NOMO-1 treated with dmso at 0.1 percent for 144 hours (cell line): ENCODE data around the gene AHDC1.
A peak's percentile ranks its signal among the peaks of the same experiment; 100 is the strongest.
"Not testable (repeated sequence)": the region's sequence is repeated elsewhere in the genome, so short reads cannot be mapped to it uniquely, and the experiment has no call there.

Source experiments
- DNase-seq: peaks from one replicate; lab custom pipeline; 2025; ENCODE audit not compliant: unreplicated experiment; lab: John Stamatoyannopoulos, UW

AHDC1 gene, protein sequence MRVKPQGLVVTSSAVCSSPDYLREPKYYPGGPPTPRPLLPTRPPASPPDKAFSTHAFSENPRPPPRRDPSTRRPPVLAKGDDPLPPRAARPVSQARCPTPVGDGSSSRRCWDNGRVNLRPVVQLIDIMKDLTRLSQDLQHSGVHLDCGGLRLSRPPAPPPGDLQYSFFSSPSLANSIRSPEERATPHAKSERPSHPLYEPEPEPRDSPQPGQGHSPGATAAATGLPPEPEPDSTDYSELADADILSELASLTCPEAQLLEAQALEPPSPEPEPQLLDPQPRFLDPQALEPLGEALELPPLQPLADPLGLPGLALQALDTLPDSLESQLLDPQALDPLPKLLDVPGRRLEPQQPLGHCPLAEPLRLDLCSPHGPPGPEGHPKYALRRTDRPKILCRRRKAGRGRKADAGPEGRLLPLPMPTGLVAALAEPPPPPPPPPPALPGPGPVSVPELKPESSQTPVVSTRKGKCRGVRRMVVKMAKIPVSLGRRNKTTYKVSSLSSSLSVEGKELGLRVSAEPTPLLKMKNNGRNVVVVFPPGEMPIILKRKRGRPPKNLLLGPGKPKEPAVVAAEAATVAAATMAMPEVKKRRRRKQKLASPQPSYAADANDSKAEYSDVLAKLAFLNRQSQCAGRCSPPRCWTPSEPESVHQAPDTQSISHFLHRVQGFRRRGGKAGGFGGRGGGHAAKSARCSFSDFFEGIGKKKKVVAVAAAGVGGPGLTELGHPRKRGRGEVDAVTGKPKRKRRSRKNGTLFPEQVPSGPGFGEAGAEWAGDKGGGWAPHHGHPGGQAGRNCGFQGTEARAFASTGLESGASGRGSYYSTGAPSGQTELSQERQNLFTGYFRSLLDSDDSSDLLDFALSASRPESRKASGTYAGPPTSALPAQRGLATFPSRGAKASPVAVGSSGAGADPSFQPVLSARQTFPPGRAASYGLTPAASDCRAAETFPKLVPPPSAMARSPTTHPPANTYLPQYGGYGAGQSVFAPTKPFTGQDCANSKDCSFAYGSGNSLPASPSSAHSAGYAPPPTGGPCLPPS (N-terminal part only)

DNA sequence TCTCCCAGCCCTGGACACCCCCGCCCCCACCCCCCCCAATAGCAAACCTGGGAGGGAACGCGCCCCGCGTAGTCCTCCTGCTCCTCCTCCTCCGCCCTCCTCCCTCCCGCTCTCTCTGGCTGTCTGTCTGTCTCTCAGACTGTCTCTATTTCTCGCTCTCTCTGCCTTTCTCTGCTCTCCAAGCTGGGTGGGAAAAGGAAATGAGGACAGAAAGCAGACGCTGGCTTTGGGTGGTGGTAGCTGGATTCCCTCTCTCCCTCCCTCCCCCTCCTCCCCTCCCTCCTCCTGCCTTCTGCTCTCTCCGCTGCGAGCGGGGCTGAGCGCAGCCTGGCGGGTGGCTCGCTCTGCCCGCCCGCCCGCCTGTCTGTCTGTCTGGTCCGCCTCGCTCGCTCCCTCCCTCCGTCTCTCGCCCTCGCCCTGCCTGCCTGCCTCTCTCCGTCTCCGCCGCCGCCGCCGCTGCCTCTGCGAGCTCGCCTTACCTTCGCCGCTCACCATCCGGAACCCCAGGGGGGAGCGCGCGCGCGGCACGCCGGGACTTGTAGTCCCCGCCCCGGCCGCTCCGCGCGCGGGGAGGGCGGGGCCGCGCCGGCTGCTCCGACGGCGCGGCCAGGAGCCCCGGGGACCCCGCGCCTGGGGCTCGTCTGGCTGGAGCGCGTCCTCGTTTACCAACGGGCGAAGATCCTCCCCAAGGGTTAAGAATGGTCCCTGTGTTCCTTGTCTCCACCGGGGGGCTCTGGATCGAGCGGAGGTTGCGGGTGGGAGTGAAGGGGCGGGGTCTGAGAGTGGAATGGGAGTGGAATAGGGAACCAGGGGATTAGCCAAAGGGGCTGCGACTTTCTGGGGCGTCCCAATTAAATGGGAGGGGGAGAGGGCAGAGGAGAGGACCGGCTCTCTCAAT is at the start of gene AHDC1:
Gene AHDC1, minus strand, starts transcription at position 464 of the 898 bp plus-strand sequence. CDS start 52,029 bp downstream, outside the sequence.
- peak; percentile 56 for DNase-seq

DNA sequence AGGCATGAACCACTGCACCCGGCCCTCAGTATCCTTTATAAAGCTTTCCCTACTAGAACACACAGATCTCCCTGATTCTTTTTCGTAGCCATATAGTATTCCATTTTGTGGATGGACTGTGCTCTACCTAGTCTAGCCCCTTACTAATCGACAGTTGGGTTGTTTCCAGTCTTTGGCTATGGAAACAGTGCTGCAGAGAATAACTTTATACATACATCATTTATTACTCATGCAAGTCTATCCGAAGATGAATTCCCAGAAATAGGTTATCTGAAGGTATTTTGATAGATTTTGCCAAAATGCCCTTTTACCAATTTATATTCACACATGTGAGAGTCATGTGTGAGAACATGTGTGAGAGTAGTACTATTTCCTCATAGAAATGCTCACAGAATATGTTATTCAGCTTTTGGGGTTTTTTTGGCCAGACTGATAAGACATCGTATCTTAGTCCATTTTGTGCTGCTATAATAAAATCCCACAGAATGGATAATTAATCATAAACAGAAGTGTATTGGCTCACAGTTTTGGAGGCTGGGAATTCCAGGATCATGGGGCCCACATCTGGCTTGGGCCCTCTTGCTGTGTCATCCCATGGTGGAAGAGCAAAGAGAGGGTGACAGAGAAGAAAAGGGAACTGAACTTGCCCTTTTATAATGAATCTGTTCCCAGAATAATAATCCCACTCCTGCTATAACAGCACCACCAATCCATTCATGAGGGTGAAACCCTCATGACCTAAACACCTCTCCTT is 48.3 kb upstream of the AHDC1 start:
- no peak for DNase-seq

DNA sequence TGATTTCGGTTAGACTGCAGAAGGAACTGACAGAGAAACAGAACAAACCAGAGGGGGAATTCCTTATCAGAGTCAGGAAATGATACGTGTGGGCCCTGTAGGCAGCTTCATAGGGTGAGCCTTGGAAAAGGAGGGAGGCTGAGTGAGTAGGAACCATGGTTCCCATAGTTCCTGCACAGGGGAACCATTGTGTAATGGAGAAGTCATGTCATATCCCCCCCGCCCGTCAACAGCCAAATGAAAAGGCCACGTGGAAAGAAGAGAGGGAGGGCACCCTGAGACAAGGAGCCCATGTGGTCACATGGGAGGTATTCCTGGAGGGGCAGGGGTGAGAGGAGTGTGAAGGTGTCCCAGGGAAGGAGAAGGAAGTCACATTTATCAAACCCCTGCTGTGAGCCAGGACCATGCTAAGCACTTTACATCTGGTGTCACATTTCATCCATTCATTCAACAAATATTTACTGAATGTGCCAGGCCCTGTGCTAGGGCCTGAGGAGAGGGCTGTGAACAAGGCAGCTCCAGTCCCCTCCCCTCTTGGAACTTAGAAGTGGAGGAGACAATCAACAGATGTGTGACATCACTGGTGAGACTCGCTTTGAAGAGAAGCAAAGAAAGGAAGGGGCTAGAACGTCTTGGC is 46.7 kb upstream of the AHDC1 start:
- DNase-seq: no peak

DNA sequence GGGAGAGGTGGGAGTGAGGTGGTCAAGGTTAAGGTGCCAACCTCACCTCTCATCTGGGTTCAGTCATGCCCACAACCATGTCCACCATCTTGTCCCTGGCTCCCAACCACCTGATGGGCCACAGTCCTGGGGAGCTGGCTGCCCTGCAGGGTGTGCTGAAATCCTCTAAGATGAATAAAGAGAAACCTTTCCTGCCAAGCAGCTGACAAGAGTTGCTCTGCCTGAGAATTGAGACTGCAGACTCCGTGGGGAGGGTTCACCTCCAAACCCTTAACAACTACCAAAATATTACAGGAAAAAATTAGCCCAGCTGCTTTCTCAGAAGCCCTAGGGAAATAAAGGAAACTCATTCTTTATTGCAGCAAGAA is 46.2 kb upstream of the AHDC1 start:
- no peak for DNase-seq

DNA sequence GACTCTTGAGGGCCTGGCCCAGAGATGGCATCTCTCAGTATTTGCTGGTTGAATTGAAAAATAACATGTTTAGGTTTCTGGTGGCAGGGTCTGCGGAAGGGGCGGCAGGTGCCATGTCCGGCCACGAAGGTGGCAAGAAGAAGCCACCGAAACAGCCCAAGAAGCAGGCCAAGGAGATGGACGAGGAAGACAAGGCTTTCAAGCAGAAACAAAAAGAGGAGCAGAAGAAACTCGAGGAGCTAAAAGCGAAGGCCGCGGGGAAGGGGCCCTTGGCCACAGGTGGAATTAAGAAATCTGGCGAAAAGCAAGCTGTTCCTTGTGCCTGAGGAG is 45.3 kb upstream of the AHDC1 start:
- no peak for DNase-seq

DNA sequence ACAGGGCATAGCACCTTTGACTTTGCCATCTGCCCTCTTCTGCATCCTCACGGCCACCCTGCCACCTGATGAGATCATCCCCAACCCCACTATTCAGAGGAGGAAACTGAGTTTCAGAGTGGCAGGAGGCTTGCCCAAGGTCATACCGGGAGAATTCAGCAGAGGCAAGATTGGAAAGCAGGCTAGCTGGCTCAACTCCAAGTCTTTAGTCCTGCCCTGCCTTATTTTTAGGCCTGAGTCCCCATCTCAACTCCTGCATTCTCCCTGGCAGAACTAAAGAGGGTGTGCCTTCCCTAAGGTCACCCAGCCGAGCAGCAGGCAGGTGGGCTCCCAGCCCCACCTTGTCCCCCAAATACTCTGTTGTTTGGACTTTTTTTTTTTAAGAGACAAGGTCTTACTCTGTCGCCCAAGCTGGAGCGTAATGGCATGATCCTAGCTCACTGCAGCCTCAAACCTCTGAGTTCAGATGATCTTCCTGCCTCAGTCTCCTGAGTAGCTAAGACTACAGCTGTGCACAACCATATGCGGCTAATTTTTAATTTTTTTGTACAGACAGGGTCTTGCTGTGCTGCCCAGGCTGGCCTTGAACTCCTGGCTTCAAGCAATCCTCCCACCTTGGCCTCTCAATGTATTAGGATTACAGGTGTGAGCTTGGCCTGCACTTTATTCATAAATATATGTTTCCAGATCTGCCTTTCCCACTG is 44.8 kb upstream of the AHDC1 start:
- no peak for DNase-seq

DNA sequence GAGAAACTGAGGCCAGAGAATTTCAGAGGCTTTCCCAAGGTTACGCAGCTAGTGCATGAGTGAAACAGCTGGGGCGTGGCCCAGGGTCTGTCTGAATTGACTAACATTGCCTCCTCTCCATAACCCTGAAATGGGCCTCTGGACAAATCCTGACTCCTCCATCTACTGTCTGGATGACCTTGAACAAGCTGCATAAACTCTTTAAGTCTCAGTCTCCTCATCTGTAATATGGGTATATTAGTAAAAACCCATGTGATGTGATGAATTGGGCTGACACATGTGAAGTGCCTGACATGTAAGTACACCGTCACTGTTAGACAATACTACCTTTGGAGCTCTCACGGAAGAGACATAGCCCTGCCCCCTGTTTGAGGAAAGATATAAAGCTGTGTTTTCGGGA is 43.4 kb upstream of the AHDC1 start:
- DNase-seq: no peak

DNA sequence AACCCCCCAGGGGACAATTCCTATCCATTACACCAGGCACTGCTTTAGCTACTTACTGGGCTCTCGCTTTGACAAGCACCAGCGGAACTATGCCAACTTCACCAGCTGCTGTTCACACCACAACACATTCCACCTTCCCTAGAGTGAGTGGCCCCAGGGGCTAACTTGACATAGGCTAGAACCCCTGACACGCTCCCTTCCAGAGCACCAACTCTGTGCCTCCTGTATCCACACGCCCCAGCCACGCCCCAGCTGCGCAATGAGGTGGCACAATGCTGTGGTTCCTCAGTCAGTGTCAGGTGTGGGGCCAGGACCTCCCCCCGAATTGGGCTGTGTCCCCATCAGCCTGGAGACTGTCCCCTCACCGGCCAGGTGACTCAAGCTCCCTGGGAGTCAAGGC is 42.7 kb upstream of the AHDC1 start:
- DNase-seq: no peak

DNA sequence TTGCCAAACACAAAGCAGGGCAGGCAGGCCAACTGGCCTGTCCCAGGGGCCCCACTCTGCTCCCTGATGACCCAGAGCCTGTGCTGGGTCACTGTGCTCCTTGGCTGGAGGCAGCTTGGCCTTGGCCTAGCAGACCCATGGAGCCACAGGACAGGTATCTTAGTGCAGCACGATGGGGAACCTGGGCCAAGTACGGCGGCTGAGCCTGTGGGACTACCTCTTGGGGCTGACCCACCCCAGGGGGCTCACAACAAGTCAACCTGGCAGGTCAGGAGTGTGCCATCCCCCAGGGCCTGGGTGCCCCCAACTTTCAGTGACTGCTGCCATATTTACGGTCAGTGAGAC is 41.1 kb upstream of the AHDC1 start:
- no peak for DNase-seq

DNA sequence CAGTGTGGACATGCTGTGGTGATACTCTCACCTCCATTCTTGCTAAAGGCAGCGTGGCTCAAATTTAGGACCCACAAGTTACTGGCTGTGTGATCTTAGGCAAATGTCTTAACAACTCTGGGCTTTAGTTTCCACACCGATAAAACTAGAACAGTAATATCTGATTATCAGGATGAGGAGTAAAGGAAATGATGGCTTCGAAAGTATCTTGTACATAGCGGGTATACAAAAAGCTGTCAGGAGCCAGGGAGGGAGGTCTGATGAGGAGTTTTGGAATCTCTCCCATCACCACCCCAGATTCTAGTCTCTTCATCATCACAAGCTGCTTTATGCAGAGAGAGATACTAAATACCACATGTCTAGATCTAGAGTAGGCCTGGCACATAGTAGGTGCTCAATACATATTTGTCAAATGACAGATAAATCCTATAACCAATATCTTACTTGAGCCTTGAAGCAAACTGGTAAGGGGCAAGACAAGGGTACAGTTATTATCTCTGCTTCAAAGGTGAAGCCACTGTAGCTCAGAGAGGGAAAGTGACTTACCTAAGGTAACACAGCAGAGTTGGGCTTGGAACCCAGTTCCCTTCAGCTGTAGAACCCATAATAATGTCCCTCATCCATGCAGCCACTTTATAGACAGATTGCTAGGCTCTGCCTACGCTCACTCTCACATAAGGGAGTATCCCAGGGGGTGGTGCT is 40.6 kb upstream of the AHDC1 start:
- no peak for DNase-seq

DNA sequence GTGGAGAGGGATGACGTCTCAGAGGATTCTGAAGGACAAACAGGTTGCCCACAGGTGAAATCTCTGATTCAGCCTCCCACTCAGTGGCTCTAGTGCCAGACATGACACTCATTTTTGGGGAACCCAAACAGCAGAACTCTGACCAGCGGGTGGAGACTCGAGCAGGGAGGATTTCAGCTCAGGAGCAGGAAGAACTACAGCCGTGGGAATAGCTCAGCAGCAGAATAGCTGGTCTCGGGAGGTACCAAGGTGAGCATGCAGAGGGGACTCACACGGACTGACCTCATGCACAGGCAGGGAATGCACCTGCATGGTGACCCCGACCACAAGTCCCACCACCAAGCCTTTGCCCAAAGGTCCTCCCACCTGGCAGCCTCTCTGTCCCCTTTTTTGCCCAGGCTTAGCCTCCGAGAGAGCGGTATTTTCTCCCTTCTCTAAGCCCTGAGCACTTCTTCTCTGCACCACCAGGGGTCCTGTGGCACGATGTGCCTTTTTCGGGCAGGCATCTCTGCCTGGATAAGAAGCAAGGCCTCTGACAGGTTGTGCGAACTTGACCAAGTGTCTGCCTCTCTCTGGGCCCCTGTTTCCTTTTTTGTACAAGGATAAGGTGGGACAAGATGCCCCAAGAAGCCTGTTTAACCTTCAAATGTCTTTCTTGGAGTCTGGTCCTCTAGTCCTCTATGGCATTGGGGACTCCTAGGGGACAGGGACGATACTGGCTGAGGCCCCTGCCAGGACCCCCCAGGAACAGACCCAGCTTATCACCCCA is 39.8 kb upstream of the AHDC1 start:
- DNase-seq: peak; percentile 48

DNA sequence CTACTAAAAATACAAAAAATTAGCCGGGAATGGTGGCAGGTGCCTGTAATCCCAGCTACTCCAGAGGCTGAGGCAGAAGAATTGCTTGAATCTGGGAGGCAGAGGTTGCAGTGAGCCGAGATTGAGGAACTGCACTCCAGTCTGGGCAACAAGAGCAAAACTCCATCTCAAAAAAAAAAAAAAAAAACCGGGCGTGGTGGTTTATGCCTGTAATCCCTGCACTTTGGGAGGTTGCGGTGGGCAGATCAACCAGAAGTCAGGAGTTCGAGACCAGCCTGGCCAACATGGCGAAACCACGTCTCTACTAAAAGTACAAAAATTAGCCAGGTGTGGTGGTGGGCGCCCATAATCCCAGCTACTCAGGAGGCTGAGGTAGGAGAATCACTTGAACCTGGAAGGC is 36.6 kb upstream of the AHDC1 start:
- not testable (repeated sequence) for DNase-seq

DNA sequence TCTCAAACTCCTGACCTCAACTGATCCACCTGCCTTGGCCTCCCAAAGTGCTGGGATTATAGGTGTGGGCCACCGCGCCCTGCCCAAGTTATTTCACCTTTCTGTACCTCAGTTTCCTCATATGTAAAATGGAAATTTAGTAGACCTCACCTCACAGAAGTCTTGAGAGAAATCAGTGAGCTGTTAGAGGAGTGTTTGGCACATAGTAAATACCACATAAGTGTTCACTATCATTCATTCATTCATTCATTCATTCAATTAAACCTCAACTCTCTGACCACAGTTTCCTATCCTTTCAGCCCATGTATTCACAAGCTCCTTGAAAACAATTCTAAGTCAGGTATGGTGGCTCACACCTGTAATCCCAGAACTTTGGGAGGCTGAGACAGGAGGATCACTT is 34.9 kb upstream of the AHDC1 start:
- DNase-seq: no peak

DNA sequence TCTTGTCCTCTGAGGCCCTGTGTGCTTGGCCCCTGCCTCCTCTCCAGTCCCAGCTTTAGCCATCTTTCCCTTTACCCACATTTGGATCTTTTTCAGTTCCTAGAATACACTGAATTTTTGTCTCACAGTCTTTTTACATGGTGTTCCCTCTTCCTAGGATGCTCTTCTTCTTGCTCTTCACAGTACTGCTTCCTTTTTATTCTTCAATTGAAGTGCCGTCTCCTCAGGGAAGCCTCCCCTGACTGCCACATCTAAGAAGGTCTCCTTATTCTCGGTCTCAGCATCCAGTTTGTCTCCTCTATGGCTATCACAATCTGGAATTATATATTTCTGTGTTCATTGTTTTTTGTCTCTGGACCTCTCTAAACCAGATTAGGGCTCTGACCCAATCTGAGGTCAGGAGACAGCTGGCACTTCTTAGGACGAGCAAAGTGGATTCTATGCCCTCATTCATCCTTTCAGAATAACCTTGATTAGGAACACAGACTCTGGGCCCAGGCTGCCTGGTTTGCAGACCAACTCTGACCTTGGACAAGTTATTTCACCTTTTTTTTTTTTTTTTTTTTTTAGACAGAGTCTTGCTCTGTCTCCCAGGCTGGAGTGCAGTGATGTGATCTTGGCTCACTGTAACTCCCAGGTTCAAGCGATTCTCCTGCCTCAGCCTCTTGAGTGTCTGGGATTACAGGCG is 34.2 kb upstream of the AHDC1 start:
- no peak for DNase-seq

DNA sequence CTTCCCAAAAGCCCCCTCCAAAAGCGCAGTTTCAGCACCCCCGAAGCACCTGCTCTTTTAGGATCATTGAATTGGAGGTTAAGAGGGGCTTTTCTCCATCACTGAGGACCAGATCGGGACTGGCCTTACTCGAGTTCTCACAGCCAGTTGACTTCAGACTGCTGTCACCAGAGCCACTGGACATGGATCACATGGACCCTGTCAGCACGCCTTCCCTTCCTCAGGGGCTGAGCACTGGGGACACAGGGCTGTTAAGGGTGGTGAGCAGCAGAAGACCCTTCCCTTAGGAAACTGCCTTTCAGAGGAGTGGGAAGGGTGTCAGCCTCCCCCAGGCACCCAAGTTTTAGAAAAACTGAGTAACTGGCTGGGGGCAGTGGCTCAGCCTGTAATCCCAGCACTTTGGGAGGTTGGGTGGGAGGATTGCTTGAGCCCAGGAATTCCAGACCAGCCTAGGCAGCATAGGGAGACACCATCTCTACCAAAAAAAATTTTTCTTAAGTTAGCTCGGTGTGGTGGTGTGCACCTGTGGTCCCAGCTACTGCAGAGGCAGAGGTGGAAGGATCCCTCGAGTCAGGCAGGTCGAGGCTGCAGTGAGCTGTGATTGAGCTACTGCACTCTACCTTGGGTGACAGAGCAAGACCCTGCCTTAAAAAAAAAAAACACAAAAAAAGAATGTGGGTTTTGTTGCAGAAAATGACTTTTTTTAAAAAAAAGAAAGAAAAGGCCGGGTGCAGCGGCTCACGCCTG is 31.6 kb upstream of the AHDC1 start:
- DNase-seq: no peak

DNA sequence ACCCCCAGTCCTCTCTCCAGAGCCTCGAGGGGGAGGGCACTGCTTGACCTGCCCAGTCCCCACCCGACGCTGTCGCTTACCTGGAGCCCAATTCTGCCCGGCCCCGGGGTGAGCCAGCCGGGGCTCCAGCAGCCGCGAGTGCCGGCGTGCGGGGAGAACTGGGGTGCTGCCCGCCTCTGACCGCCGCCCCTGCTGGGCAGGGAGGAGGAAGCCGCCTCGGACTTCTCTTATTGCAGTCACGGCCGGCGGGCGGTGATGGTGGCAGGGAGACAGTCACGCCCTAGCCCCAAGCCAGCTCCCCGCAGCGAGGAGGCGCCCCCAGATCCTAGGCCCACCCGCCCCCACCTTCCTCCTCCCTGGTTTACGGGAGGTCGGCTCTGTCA is 31.0 kb upstream of the AHDC1 start, which contains the start of gene FGR:
Gene FGR, minus strand, starts transcription at position 201 of the 383 bp plus-strand sequence. CDS start 11,269 bp downstream, outside the sequence.
- DNase-seq: no peak
